Keratinocyte (primary cell): Measurements from ENCODE around the gene STRAP.
"Not testable (repeated sequence)": the region's sequence is repeated elsewhere in the genome, so short reads cannot be mapped to it uniquely, and the experiment has no call there.

ENCODE experiments used
- CTCF ChIP-seq, 3 experiments: IDR thresholded peaks in 1 of 3; conservative IDR thresholded peaks in 1 of 3; optimal IDR thresholded peaks in 1 of 3; 2 replicates in 2 of 3; 3 replicates in 1 of 3; pipeline versions ENCODE3 to v1.5.1; 2011; ENCODE audit warnings: low read length in 3 of 3, mild to moderate bottlenecking in 3 of 3, moderate library complexity in 2 of 3, control low read depth in 1 of 3, inconsistent platforms in 1 of 3; ENCODE audit not compliant: insufficient read depth in 2 of 3; ENCODE audit errors: extremely low read depth in 1 of 3
- EZH2 ChIP-seq: IDR thresholded peaks from one replicate; pipeline ENCODE4 v1.6.1; 2012; ENCODE audit warnings: inconsistent platforms, mild to moderate bottlenecking, low read length, moderate library complexity

- TF ChIP-seq EZH2; CTCF (optimal IDR thresholded peaks at IDR 0.05 in 1 of 3, IDR thresholded peaks at IDR 0.05 in 1 of 3, conservative IDR thresholded peaks at IDR 0.05 in 1 of 3; ENCODE audit: extremely low read depth in 1 of 3, insufficient read depth in 2 of 3, low read length in 3 of 3): not testable (repeated sequence)
Measured at GRCh38 chr12:15874556-15875145, 7.5 kb upstream of the STRAP start.
